ENCODE data around the gene PIAS1.
"Not testable (repeated sequence)": the region's sequence is repeated elsewhere in the genome, so short reads cannot be mapped to it uniquely, and the experiment has no call there.

PIAS1 gene

DNA sequence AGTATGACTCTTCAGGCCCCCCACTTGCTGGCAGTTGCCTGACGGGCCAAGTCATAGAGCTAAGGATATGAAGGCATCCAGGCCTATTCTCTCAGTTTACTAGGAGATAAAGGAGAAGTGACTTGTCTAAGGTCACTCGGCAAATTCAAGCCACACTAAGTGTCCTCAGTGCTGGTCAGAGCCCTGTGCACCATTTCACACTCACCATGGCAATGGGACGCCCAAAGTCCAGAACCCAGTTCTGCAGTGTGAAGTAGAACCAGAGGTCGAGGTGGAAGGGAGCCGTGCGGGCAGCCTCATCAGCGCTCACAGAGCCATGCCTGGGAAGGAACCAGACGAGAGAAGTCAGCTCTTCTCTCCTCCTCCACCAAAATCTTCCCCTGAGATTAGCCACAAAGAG is 164.2 kb downstream of the PIAS1 start:
- no peak for DNase-seq (ENCODE audit: low read depth, low spot score)

DNA sequence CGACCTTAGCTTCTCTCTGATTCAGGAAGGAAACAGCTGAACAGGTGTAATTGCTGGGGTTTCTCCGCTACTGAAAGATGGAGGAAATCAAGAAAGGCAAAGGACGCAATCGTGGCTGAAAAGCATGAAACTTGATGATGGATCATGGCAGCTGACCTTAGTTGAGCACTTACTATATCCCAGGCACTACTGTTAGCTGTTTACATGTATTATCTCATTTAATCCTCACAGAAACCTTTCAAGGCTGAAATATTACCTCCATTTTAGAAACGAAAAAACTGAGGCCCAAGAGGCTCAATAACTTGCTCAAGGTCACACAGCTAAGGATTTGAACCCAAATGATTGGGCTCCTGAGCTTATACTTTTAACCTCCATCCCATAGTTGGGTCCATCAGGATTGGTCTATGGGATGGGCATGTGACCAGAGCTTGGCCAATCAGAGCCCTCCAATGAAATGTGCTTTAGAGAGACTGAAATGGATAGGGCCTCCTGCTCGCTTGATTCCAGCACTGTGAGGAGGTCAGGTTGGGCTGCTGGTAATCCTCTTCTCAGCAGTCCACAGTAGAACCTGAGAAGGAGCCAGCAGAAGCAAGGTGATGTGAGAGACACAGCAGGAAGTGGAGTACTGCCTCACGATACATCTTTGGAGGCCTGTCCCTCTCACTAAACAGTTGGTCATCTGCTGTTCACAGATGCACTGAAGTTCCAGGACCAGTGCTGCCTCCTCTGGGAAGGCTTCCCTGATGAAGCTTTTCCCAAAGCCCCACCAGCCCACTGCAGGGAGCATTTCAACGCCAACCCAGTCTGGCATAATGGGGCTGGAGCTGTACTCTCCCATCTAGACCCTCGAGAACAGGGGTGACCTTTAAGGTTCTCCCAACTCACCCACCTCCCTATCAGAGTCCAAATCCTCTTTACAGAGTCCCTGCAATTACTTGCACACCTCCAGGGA is 165.0 kb downstream of the PIAS1 start:
- no peak for DNase-seq (ENCODE audit: low read depth, low spot score)

DNA sequence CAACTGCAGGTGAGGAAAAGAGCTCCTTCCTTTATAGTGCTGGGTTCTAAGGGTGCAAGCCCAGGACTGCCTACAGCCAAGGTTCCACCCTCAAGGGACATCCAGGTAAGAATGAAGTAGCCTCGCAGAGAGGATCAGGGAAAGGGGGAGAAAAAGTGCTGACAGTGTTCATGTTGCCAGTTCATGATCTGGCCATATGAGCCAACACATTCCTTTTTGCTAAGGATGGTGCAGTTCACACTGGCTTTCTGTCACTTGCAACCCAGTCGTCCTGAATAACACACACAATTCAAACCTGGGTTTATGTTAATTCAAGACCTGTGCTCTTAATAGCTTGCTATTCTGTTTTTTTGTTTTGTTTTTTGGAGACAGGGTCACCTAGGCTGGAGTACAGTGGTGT is 166.4 kb downstream of the PIAS1 start:
- DNase-seq (ENCODE audit: low read depth, low spot score), result no peak

DNA sequence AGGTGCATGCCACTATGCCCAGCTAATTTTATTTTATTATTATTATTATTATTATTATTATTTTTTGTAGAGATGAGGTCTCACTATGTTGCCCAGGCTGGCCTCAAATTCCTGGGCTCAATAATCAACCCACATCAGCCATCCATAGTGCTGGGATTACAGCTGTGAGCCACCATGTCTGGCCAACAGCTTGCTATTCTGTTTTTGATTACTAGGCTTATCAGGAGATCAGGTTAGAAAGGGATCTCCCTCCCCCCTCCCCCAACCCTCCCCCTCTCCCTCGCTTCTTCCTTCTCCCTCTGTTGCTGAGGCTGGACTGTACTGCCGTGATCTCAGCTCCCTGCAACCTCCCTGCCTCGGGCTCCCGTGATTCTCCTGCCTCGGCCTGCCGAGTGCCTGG is 166.9 kb downstream of the PIAS1 start:
- no peak for DNase-seq (ENCODE audit: low read depth, low spot score)

DNA sequence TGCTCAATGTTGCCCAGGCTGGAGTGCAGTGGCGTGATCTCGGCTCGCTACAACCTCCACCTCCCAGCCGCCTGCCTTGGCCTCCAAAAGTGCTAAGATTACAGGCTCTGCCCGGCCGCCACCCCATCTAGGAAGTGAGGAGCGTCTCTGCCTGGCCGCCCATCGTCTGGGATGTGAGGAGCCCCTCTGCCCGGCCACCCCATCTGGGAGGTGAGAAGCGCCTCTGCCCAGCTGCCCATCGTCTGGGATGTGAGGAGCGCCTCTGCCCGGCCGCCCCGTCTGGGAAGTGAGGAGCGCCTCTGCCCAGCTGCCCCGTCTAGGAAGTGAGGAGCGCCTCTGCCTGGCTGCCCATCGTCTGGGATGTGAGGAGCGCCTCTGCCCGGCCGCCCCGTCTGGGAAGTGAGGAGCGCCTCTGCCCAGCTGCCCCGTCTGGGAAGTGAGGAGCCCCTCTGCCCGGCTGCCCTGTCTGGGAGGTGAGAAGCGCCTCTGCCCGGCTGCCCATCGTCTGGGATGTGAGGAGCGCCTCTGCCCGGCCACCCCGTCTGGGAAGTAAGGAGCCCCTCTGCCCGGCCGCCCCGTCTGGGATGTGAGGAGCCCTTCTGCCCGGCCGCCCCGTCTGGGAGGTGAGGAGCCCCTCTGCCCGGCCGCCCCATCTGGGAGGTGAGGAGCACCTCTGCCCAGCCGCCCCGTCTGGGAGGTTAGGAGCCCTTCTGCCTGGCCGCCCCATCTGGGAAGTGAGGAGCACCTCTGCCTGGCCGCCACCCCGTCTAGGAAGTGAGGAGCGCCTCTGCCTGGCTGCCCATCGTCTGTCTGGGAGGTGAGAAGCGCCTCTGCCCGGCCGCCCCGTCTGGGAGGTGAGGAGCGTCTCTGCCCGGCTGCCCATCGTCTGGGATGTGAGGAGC is 167.7 kb downstream of the PIAS1 start:
- not testable (repeated sequence) for DNase-seq (ENCODE audit: low read depth, low spot score)

DNA sequence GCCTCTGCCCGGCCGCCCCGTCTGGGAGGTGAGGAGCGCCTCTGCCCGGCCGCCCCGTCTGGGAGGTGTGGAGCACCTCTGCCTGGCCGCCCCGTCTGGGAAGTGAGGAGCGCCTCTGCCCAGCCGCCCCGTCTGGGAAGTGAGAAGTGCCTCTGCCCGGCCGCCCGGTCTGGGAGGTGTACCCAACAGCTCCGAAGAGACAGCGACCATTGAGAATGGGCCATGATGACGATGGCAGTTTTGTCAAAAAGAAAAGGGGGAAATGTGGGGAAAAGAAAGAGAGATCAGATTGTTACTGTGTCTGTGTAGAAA is 168.3 kb downstream of the PIAS1 start:
- DNase-seq (ENCODE audit: low read depth, low spot score), result not testable (repeated sequence)

DNA sequence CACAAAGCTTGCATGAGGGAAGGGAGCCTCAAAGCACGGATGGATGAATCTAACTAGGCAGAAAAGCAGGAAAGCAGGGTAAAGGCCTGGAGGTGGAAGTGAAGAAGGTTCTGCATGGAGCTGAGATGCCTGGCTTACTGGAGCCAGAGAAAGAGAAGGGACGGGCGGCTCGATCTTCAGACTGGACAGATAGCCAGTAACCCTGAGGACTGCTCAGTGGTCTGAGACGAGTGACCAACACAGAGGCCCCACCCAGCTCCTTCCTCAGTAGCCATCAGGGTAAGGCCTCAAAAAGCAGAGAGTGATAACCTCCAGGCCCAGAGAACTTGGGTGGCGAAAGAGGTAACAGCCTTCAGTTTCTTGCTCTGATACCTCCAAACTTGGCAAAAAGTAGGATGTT is 169.1 kb downstream of the PIAS1 start:
- DNase-seq (ENCODE audit: low read depth, low spot score), result no peak

DNA sequence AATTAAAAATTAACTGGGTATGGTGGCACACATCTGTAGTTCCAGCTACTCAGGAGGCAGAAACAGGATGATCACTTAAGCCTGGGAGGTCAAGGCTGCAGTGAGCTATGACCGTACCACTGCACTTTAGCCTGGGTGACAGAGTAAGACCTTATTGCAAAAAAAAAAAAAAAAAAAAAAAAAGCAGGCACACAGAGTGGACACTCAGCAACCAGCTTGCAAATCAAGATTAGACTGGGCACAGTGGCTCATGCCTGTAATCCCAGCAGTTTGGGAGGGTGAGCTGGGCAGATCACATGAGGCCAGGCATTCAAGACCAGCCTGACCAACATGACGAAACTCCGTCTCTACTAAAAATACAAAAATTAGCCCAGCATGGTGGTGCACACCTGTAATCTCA is 170.0 kb downstream of the PIAS1 start:
- no peak for DNase-seq (ENCODE audit: low read depth, low spot score)

DNA sequence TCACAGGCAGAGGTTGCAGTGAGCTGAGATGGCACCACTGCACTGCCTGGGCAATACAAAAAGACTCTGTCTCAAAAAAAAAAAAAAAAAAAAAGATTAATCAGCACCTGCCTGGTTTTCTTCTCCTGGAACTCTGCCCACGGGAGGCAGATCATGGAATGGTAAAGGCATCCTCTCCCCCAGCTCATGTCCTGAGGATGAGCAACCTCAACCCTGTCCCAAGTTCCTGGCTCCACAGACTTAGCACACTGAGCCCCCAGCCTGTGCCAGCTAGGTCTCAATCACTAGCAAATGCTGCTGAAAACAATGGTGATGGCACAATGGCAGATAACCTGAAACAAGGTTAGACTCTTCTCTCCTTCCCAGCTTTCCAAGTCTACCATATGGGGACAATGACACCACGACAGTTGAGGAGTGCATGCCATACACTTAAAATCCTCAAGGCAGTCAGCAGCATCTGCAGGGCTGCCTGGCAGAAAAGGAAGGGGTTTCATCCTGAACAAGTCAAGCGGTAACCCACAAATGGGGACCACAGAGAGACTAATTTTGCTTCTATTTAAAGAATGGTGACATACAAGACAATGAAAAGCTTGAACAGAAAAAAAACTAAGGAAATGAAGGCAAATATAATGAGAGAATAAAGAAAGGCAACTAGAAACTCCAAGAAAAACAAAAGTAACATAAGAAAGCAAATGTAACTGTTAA is 170.6 kb downstream of the PIAS1 start:
- DNase-seq (ENCODE audit: low read depth, low spot score), result no peak

DNA sequence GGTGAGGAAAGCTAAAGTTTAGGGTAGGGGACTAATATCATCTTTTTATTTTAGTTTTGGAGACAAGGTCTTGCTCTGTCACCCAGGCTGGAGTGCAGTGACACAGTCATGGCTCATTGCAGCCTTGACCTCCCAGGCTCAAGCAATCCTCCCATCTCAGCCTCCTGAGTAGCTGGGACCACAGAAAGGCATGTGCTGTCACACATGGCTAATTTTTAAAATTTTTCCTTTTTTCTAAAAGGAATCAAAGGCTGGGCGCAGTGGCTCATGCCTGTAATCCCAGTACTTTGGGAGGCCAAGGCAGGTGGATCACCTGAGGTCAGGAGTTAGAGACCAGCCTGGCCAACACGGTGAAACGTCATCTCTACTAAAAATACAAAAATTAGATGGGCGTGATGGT is 171.3 kb downstream of the PIAS1 start:
- not testable (repeated sequence) for DNase-seq (ENCODE audit: low read depth, low spot score)

DNA sequence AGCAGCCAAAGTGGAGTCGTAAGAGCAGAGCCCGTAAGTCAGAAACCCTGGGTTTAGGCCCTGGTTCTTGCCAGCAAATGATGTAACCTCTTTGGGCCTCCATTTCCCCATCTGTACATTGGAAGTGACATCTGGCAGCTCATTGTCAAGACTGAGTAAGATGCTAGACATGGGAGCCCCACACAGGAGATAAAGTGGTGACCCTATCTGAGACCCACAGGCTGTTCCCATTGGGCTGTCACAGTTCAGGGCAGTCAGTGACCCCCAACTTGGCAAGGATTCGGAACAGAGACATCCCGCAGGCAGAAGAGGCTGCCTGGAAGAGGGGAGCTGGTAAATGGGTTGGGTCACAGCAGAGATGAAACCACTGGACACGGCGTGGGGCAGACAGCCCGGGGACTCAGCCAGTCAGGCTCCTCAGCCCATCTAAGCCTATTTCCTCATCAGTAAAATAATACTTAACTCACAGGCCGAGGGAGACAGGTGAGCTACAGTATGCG is 173.6 kb downstream of the PIAS1 start:
- no peak for DNase-seq (ENCODE audit: low read depth, low spot score)

DNA sequence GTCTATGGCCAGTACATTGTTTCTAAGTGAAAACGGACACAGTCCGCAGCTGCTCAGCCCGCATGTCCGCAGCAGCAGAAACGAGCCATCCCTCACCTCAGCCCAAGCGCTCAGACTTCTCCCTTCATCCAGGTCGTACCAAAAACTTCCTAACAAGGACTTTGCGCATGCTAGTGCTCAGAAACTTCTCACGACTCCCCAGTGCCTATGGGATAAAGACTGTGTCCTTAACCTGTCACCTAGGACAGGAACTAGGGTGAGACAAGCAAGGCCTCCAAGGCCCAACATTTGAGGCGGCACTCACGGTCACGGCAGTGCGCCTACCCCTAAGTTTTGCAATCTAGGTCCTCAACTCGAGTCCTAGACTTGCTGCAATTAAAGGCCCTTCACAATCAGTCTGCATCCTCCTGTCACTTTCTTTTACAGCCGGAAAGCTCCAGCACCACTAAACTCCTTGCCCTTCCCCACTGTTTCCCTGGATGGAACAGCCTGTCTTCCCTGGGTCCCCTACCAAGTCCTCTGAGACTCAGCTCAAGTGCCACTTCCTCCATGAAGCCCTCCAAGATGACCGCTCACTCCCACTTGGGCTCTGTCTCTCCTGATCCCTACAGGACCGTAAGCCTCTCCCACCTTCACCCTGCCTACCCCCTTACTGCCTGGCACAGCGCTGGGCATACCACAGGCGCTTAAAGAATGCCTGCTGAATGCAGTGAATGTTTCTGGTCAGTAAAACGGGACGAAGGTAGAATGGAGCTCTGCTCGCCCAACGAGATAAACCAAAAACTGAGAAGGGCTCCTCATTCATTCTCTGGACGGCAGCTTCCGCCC is 174.2 kb downstream of the PIAS1 start:
- no peak for DNase-seq (ENCODE audit: low read depth, low spot score)

DNA sequence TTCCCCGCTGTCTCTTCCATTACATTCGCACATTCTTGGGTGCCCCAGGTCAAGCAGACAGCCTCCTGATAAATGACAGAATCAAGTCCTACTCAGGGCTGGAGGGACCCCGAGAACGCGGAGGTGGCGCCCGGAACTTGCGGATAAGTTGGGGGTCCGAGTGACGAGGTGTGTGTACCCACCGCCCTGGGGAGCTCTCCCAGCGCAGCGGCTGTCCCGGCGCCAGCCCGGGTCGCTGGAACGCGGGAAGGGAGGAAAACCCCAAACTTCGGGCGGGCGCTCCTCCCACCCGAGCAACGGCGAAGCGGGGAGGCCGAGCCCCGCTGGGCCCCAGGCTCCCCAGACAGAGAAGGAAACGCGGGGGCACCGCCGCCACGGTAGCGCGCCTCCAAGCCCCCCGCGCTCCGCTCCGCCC is 174.9 kb downstream of the PIAS1 start:
- DNase-seq (ENCODE audit: low read depth, low spot score), result no peak

DNA sequence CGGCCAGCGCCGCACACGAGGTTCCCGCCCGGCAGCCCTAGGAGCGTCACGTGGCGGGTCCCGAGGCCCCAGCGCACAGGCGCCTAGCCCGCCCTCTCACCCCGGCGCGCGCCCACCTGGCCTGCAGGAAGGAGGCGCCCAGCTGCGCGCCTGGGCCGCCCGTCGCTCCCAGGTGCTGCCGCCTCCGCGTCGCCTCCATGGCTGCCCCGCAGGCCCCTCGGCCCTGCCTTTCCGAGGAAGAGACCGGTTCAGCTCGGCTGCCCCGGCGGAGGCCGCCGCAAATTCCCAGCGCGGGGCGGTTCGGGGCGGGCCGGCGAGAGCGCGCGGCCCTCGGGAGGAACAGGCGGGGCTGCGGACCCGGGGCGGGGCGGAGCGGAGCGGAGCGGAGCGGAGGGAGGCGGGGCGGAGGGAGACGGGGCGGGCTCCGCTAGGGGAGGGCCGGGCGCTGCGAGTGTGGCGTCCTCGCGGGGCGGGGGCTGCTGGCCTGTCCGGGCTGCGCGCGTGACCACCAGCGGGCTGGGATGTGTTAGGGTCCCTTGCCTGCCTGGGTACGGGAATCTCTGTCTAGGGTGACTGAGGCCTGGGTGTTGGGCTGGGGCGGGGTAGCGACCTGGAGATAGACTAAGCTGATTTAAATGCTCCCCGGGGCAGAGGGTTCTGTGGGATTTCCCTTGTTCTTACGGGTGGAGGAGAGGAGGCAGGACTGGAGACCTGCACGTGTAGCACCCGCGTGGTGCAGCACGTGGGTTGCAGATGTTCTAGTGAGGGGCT is 175.5 kb downstream of the PIAS1 start, which contains the start of gene CLN6:
CLN6 (minus strand) TSS at position 343 of the 771 bp plus-strand sequence; CDS start at position 199, 144 bp downstream.
- DNase-seq (ENCODE audit: low read depth, low spot score), result peak; percentile 55

DNA sequence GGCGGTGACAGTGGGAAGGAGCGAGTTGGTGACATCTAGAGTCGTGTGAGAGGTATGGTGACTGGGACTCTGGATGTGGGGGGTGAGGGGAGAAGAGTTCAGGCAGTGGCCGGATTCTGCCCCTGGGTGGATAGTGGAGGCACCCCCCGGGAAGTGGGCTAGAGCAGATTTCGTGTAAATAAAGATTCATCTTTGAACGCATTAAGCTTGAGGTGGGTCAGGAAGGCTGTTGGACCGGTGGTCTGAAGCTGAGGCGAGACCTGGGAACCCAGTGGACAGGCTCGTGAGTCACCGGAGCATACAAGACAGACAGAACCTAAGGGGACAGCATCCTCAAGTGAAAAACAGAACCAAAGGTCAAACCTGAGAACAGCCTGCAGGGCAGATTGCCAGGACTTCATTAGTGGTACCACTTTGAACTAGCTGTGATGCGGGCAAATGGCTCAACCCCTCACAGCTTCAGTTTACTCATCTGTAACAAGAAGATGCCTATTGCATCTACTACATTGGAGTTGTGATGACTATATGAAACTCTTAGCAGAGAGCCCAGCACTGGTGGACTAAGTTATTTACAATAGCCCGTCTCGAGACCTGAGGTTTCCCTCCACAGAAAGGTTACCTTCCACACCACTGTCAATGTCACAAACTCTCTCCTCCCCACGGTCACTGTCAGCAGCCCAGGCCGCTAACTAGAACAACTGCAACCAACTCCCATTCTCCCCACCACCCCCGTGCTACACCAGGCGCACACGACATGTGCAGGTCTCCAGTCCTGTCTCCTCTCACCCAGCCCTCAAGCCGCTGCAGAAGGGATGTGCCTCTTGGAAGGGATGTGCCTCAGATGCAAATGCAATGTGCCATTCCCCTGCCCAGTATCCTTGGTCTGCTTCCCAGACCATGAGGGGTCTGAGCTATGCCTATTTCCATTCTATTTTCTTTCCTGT is 176.3 kb downstream of the PIAS1 start:
- DNase-seq (ENCODE audit: low read depth, low spot score), result no peak

DNA sequence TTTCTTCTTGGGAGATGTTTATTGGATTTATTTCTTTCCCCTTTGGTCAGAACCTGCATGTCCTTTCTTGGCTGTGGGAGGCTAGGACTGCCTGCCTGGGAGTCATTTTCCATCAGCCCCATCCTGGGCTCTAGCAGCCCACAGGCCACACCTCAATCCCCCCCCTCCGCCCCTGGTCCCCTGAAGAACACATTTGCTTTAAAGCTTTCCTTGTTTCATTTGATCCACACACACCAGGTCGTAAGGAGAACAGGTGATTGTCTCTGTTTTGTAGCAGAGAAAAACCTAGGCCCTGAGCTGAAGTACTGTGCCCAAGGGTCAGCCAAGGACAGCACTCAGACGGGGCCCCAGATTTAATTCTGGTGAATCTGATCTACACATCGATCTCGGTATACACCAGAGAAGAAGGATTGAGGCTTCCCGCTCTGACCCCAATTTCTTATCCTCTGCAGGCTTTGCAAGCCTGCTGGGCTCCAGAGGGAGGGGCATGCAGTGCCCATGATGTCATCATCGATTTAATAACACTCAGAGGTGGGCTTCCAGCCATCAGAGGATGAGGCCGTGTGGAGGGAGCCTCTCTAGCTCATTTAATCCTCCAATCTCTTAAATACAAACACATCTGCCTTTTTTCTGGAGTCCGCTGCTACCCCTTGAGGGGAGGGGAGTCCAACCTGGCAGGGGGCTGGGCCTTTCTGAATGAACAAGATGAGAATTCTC is 177.1 kb downstream of the PIAS1 start:
- DNase-seq (ENCODE audit: low read depth, low spot score), result no peak

DNA sequence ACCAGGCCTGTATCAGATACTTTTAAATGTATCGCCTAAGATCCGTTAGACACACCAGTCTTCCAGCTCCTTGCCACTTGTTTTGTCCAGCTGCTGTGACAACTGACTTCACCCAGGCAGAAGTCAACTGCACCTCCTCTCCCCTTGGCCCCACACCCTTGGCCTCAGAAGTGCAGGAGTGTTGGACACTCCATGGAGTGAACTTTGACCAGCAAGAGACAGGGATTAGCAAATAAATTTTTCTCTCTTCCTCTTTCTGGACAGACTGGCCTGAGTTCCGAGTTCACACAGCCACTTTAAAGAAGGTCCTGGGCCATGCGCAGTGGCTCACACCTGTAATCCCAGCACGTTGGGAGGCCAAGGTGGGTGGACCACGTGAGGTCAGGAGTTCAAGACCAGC is 178.3 kb downstream of the PIAS1 start:
- no peak for DNase-seq (ENCODE audit: low read depth, low spot score)

DNA sequence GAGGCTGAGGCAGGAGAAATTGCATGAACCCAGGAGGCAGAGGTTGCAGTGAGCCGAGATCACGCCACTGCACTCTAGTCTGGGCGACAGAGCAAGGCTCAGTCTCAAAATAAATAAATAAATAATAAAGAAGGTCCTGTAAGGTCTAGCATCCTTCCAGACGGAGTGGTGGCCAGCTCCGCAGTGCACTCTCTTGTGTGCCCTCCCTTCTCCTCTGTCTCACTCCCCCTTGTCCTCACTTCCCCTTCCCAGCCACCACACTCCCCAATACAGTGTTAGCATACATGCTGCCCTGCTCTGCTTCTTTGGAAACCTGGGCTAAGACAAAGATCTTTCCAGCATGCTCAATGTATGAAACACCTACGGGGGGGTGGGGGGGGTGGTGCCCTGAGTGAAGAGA is 178.8 kb downstream of the PIAS1 start:
- no peak for DNase-seq (ENCODE audit: low read depth, low spot score)

Measured in activated CD4-positive, CD25-positive, alpha-beta regulatory T cell treated with anti-CD3 and anti-CD28 coated beads, Interleukin-2, amount 50 U/mL, for 16 hours (primary cell).